ENCODE measurements around the gene PKN1.

GRCh38 chr19:14419106-14419813 is 13.8 kb upstream of the PKN1 start, which contains the start of gene DDX39A:
- TF ChIP-seq EZH2 (IDR thresholded peaks at IDR 0.05; ENCODE audit: insufficient read depth, poor library complexity, severe bottlenecking) (no peak), EZH2phosphoT487 (IDR thresholded peaks at IDR 0.05; ENCODE audit: insufficient read depth, low read depth) (no peak)

Measured in GM23248 (cell line).